ENCODE results near the gene HMGN4.
A peak's percentile ranks its signal among the peaks of the same experiment; 100 is the strongest.

Gene HMGN4

DNA sequence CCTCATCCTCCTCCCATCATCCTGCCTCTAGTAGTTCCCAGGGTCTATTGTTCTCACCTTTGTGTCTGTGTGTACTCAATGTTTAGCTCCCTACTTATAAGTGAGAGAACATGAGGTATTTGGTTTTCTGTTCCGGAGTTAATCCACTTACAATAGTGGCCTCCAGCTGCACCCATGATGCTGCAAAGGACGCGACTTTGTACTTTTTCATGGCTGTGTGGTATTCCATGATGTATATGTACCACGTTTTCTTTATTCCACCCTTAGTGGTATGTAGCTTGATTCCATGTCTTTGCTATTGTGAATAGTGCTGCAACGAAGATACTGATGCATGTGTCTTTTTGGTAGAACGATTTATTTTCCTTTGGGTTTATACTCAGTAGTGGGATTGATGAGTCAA, 40.1 kb downstream of the HMGN4 start:
- DNase-seq (ENCODE audit: low spot score): no peak

DNA sequence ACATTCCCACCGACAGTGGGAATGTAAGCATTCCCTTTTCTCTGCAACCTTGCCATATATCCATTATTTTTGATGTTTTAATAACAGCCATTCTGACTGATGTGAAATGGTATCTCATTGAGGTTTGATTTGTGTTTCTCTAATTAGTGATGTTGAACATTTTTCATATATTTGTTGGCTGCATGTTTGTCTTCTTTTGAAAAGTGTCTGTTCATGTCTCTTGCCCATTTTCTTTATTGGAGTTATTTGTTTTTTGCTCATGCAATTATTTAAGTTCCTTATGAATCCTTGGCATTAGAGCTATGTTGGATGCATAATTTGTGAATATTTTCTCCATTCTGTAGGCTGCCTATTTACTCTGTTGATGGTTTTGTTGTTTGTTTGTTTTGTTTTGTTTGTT, 40.6 kb downstream of the HMGN4 start:
- DNase-seq (ENCODE audit: low spot score): no peak

DNA sequence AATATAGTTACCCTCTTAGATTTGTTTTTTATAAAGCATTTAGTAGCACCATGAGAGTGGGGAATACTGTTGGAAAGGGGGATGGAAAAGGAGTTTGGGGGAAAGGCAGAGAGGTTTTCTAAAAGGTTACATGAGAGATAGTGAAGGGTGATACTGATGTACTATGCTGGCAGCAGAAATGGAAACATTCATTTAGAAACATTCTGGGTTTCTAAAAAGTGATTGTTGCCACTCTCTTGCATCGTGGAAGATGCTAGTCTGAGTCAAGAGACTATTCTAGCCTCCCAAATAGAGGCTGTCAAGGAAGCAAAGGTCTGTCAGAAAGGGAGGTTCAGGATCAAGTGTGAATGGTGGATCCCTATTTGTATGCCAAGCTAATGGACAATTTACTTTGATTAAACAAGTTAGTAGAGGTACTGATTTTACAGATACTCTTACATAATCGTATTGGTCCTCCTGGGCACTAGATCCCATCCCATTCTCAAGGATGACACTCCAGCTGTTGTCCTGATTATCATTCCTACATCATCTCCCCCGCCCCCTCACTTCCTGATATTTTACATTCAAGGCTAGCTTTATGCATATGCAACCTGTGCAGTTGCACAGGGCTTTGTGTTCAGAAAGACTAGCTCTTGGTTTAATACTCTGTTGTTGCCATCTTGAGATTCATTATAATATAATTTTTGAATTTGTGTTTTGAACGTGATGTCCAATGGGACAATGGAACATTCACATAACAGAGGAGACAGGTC, 43.2 kb downstream of the HMGN4 start:
- DNase-seq (ENCODE audit: low spot score): no peak

DNA sequence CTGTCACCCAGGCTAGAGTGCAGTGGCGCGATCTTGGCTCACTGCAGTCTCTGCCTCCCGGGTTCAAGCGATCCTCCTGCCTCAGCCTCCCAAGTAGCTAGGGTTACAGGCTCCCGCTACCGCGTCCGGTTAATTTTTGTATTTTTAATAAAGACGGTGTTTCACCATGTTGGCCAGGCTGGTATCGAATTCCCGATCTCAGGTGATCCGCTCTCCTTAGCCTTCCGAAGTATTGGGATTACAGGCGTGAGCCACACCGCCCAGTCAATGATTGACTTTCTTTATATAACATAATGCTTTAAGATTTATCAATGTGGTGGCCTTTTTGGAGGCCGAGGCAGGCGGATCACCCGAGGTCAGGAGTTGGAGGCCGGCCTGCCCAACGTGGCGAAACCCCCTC, 50.8 kb downstream of the HMGN4 start:
- DNase-seq (ENCODE audit: low spot score): no peak

DNA sequence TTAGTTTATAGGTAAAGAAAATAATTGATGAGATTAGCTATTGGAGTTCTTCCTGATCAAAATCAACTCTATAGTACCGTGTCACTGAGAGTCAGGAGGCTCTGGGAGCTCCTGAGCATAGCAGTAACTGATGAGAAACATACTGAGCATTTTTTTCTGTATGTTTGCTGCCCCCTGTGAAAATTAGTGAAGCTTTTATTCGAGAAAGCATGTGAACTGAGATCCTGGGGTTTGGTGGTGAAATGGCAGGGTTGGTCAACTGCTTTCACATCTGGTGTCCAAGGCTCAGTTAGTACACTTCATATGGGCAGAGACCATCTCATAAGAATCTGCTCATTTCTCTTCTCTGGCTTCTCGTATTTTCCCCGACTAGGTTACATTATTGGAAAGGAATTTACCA, 54.5 kb downstream of the HMGN4 start:
- no peak for DNase-seq (ENCODE audit: low spot score)

DNA sequence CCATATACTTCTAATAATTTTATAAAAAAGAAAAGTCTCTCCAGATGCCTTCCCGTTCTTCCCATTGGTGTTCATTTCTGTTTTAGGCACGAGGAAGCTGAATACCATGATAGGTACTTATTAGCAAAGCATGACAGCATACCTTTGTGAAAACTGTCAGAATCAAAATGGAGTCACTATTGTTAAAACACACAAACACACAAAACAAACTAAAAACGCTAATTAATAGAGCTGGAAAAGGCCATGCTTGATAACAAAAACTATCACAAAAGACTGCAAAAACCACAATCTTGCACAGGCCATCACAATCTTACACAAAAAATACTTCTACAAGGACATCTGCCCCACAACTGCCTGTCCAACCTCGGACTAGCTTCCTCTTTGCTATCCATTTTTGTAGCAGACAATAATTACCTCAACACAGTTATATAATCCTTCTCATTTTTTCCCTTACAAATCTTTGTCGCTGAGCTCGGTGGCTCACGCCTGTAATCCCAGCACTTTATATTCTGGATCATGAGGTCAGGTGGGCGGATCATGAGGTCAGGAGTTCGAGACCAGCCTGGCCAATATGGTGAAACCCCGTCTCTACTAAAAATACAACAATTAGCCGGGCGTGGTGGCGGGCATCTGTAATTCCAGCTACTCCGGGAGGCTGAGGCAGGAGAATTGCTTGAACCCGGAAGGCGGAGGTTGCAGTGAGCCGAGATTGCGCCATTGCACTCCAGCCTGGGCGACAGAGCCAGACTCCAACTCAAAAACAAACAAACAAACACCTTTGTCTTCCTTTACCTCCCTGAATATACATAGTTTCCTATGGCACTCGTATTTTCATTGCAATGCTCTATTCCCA, 55.3 kb downstream of the HMGN4 start:
- no peak for DNase-seq (ENCODE audit: low spot score)

DNA sequence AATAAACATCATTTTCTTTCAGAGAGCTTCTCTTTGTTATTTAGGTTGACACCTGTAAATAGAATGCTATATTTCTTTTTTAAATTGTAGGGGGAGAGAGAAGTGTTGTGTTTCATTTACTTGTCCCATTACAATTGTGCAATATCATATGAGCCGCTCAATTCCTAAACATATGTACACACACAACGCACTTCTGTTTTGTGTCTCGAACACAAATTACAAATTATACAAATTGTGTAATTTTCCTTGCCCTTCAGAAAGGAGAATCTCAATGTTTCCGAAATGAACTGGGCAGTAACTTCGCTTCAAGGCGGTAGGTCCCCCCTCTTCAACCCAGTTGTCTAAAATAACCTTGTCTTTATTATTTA, 55.9 kb downstream of the HMGN4 start:
- DNase-seq (ENCODE audit: low spot score): no peak

DNA sequence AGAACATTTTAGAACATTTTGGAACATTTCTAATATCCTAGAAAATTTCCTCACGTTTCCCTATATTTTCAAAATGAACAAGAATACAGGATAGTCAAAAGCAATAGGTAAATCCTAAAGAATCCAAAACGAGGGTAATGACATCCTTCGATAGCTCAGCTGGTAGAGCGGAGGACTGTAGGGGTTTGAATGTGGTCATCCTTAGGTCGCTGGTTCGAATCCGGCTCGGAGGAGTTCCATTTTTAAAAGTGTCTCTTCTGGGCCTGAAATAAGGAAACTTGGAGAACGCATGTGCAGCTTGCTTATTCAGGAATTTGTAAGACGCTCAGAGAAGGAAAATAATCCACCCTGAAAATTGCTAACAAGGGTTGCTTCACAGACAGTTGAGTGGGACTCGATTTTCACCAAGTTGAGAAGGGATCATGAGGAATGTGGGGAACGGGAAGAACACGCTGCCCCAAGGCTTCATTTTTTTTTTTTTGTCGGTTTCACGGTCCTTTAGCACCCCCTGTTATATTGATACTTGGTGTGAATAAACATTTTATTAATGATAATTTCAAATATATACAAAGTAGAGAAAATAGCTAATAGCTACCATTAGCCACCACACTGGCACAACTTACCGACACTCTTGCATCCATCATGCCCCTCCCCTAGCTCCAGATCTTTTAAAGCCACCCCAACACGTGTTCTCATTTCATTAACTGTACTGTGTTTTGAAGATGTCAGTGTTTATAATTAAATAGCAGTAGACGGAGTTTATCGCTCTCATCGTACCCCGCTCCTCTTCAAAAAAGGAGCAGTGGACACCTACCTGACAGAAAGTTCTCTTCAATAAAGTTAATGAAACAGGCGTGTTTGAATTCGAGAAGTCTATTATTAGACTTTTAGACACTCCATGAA, 56.8 kb downstream of the HMGN4 start:
- peak; percentile 21 for DNase-seq (ENCODE audit: low spot score)

DNA sequence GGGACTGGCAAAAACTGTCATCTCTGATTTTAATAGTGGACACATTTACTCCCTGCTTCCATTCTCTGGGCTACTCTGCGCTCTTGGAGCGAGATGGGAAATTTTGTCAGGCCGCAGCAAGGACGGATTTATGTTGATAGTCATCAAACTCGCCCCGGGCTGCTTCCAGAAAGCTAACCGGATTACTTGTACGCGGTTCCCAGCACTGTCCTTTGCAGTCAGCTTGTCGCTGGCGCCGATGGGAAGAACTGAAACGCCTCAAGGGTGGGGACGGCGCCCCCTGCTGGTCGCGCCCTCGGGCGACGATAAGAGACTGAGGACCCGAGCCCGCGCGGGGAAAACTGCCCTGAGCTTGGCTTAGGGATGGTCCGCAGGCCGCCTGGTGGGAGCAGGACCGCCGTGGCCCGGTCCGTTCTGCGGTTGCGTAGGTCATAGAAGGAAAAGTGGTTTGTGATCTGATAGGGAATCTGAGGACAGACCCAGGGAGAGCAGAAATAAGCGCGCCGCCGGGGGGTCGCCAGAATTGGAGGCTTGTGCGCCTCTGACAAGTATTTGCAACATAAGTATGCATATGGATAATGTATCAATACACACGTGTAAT, 57.6 kb downstream of the HMGN4 start:
- peak; percentile 90 for DNase-seq (ENCODE audit: low spot score)

Measured in globus pallidus (tissue), 1 donor.